GM18858 (cell line): ENCODE results near the gene ABHD12B.
"Not testable (repeated sequence)": the region's sequence is repeated elsewhere in the genome, so short reads cannot be mapped to it uniquely, and the experiment has no call there.

ENCODE experiments used
- ATAC-seq: cut with Tn5 transposase; IDR thresholded peaks from one replicate; pipeline ENCODE4 v1.9.1; 2021; ENCODE audit not compliant: unreplicated experiment

ABHD12B gene

DNA sequence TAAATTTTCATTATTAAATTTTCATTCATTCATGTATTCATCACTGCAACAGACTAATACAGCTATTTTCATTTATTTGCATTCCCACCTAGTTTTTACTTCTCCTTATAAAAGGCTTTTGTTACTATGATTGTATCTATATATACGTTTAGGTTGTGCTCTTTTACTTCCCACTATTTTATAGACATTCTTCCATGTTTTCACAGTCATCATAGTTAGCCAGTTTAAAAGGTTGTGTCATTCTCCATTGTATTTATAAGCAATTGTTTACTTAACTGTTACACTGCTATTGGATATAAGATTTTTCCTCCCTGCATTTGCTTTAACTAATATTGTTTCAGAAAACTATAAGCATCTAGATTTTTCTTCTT lies 12.0 kb downstream of the ABHD12B start:
- ATAC-seq, result no peak

DNA sequence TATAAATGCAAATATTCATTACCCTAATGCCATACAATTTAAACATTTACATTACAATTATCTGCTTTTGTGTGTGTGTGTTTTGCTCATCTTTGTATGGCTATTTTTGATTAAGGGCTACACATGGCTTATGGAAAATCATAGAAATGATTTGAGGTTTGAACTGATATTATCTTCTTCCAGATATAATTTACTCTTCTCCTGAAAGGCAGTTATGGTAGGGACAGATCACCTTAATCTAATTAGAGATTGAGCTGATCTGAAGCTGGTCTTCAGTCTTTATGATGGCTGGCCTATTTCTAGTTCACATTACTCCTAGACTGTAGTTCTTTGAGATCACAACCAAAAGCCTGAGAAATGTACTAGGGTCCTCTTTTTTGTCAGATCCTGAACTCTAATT lies 15.6 kb downstream of the ABHD12B start:
- no peak for ATAC-seq

DNA sequence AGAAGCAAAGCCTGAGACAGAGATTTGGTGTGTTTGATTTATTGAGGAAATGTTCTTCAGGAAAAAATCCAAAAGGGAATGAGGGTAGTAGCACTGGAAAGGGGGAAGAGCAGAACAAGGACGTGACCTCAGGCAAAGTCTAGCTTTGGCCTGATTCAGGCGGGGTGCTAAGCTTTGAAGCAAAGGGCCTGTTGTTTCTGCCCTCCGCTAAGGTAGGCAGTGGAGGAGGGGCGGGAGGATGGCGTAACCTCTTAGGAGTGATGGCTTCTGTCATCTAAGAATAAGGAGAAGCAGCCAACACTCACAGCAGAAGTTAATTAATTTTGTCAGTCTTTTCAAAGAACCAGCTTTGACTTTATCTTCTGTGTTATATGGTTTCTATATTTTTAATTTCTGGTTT lies 20.4 kb downstream of the ABHD12B start:
- no peak for ATAC-seq

DNA sequence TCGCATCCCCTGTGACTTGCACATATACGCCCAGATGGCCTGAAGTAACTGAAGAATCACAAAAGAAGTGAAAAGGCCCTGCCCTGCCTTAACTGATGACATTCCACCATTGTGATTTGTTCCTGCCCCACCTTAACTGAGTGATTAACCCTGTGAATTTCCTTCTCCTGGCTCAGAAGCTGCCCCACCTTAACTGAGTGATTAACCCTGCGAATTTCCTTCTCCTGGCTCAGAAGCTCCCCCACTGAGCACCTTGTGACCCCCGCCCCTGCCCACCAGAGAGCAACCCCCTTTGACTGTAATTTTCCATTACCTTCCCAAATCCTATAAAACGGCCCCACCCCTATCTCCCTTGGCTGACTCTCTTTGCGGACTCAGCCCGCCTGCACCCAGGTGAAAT lies 24.6 kb downstream of the ABHD12B start:
- not testable (repeated sequence) for ATAC-seq

DNA sequence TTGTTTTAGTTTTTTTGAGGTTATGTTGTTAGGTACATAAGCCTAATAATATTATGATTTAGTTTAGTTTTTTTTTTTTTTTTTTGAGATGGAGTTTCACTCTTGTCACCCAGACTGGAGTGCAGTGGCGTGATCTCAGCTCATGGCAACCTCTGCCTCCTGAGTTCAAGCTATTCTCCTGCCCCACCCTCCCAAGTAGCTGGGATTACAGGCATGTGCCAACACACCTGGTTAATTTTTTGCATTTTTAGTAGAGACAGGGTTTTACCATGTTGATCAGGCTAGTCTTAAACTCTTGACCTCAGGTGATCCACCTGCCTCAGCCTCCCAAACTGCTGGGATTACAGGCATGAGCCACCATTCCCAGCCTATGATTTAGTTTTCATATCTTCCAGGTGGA lies 25.2 kb downstream of the ABHD12B start:
- ATAC-seq, result not testable (repeated sequence)

DNA sequence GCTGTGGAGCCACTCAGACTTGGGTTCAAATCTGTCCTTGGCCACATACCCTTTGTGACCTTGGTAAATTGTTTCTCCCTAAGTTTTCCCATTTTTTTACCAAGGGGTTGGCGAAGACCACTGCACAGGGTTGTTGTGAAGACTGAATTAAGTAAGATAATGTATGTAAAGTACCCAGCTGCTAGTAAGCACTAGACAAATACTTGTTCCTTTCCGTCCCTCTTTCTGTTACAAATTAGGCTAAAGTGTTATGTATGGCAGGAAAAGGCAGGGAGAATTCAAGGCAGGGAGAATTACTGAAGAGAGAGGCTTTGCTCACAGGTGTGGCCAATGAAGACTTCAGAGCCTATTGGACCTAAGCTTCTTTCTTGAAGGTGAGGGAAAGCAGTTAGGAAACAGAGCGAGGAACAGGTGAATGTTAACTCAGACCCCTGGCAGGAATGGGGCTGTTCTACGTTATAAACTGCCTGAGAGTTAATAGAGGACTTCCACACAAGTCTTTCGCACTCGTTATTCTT lies 25.9 kb downstream of the ABHD12B start:
- ATAC-seq, result no peak

DNA sequence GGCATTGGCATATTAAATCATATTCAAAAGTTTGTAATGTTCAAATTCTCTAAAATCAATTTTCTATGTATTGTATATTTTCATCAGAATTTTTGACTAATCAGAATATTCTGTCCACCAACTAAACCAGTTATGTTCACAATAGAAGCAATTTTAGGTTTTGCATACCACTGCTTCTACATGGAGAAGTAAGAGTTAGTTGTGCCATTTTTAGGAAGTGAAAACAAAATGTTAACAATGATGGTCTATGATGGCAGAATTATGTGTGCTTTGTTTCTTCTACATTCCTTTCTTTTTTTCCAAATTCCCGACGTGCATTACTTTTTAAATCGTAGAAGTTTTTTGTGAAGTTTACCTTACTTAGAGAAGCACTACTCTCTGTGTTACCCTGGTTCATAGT lies 29.5 kb downstream of the ABHD12B start:
- no peak for ATAC-seq

DNA sequence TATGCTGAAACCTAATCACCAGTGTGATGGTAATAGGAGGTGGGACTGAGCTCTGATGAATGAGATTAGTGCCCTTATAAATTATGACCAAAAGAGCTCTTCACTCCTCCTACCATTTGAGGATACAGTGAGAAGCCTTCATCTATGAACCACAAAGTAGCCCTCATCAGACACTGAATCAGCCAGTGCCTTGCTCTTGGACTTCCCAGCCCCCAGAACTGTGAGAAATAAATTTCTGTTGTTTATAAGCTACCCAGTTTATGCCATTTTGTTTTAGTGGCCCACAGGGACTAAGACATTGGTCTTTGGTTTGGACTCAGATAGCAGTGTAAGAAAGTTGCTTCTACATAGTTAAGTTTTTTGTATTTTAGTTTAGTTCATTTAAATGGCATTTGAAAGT lies 32.9 kb downstream of the ABHD12B start:
- no peak for ATAC-seq

DNA sequence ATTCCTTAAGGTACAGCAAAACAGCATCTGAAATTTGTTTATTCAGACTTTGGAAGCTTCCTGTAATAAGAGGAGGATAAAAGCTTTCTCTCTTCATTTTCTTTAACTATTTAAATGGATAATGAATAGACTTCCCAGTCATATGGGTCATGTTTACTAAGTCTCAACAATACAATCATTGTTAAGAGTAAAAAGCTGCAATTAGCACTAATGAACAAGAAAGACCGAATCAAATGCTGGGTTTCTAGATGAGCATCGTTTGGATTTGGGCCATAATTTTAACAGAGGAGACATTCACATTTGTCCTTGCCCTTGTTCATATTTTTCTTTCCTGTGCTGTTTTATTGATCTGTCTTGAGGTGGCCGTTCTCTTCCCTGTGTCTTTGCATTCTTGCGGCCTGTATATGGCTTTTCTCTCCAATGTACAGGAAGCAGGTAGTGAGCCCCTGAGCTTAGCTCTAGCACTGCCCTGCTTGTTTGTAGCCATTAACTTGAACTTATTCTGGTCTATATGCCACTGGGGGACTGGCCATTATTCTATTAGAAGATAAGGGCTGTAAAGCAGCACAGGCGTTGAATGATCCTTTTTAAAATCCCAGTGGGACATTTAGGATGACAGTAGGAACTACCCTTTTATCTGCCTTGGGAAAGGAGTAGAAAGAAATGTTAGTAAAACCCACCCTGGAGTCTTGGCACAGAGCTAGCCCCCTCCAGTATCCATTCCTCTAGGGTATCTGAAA lies 34.6 kb downstream of the ABHD12B start:
- no peak for ATAC-seq

DNA sequence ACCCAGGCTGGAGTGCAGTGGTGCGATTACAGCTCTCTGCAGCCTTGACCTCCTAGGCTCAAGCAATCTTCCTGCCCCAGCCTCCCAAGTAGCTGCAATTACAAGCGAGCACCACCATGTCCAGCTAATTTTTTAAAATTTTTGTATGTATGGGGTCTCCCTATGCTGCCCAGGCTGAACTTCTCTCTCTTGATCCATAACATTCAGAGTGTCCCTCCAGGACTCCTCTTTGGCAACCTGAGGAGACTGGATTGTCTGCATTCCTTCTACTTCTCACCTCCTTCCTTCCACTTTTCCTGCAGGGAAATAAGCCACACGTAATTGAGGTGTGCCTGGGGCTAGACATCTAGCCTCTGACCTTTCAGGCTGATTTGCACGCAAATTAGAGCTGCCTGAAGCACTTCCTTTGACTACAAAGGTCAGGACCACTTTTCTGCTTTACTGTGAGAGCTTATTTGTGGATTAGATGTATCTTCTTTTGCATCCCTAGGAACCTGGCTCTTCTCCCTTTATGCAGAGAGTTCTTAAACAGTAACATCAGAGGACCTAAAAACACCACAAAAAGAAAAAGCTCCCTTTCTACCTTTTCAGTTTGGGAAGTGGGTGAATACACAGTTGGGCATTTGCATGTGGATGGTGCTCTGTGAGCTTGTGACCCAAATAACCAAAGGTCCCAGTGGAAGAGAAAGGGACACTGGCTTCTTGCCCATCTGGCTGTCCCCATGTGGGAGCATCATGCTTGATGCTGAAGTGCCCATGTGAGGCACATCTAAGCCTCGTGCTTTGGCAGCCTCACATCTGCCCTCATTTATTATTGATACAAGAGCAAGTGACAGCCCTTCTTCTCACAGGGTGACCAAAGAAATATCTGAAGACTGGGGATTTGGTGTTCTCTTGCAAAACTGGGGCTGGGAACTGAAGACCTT lies 38.9 kb downstream of the ABHD12B start:
- ATAC-seq, result no peak

DNA sequence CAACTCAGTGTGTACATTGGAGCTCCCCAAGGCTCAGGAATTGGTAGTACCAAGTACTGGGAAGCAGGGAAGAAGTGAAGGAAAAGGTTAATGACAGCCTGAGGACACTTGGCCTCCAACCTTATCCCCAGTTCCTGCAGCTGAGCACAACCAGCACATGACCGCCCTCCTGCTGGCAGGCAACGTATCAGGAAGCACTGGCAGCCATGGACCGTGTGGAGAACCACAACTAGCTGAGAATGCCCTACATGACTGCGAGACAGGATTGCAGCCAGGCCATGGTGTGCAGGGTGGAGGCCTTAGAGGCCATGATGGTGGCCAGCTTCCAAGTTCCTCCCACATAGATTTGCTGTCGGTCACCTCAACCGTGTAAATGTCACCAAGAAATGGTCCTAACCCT lies 45.6 kb downstream of the ABHD12B start:
- no peak for ATAC-seq

DNA sequence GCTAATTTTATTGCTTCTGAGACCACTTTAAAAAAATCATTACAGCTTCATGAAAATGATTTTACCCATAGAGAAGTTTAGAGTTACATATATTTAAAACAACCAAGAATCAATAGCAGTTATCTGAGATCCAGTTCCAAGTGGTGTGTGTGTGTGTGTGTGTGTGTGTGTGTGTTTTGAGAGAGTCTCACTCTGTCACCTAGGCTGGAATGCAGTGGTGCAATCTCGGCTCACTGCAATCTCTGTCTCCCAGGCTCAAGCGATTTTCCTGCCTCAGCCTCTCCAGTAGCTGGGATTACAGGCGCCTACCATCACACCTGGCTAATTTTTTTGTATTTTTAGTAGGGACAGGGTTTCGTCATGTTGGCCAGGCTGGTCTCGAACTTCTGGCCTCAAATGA lies 47.7 kb downstream of the ABHD12B start:
- ATAC-seq, result not testable (repeated sequence)

DNA sequence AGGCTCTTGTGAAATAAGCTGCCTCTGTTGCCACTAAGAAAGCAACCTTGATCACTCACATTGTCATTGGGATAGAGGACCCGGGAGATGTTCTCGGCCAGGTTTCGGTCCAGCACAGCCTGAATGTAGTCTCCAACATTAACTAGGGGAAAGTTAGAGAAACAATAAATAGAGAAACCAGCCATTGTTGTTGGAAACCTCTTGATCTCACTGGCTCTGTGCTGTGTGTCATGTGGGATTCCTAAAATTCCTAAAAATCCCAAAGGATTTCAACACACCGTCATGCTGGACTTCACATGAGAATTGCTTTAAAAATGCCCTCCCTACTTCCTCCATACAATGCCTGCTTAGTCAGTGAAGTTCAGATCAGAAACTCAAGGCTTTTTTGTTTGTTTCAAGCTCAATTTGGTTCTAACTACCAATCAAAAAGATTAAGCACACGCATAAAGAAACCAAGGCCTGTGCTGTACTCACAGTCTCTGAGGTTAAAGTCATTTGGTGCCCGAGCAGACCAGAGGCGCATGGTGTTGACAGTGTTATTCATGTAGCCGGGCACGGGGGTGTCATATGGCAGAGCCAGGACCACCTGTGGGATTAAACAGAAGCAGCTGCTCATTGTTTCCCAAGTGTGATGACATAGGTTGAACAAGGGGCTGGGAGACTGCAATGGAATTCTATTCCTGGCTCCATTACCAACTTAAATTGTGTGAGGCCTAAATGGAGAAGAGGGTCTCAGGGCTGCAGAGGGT lies 48.8 kb downstream of the ABHD12B start:
- ATAC-seq, result no peak

DNA sequence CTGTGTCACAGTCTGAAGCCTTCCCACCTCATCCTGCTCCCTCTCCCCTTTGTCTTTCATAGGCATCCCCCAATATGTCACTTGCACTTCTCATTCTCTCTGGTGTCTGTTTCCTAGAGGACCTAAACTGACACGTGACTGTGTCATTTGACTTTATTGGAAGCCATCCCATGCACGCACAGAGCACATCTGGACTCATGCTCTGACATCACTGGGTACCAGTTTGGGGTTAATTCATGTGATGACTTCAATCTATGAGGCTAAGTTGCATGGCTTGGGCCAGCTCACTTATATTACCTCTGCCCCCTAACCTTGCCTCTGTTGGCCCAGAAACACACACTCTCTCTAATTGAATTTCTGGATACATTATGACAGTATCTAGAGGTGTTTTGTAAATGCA lies 51.0 kb downstream of the ABHD12B start:
- no peak for ATAC-seq

DNA sequence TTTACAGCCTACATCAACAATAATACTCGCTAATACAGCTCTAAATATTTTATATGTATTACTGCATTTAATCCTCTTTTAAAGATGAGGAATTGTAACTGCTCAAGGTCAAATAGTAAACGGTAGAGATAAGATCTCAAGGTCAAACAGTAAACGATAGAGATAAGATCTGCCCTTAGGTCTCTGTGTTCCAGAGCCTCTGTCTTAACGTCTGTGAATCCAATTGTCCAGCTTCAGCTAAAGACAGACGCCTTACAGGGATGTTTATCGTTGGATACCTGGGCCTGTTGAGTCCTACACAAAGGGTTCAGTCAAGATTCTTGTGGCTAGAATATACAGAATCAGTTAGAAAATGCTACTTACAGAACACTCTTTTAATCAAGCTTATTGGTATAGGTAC lies 52.4 kb downstream of the ABHD12B start:
- ATAC-seq, result no peak

DNA sequence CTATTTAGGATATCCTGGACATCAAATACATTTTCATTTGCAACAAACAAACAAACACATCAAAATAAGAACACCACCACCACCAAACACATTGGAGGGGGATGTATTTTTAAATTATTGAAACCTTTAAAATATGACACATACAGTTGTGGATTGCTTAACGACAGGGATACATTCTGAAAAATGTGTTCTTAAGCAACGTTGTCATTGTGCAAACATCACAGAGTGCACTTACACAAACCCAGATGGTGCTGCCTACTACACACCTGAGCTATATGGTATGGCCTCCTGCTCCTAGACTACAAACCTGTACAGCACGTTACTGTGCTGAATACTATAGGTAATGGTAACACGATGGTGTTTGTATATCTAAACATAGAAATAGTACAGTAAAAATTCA lies 53.0 kb downstream of the ABHD12B start:
- no peak for ATAC-seq

DNA sequence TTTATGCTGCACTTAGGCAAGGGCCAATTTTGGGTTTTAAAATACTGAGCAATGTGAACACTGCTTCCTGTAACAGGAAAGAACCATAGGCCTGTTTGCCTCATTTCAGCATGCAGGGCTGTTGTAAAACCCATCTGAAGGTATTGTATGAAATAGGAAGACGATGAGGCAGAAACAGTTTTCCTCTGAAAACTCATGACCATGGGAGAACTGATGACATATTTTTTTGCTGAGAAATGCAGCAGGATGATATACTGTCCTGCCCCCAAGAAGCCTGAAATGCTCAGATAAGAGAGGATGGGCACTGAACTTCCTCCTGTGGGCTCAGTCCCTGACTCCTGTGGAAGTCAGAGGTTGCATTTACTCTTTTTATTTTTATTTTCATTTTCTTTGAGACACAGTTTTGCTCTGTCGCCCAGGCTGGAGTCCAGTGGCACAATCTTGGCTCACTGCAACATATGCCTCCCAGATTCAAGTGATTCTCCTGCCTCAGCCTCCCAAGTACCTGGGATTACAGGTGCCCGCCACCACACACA lies 55.1 kb downstream of the ABHD12B start:
- ATAC-seq, result no peak

DNA sequence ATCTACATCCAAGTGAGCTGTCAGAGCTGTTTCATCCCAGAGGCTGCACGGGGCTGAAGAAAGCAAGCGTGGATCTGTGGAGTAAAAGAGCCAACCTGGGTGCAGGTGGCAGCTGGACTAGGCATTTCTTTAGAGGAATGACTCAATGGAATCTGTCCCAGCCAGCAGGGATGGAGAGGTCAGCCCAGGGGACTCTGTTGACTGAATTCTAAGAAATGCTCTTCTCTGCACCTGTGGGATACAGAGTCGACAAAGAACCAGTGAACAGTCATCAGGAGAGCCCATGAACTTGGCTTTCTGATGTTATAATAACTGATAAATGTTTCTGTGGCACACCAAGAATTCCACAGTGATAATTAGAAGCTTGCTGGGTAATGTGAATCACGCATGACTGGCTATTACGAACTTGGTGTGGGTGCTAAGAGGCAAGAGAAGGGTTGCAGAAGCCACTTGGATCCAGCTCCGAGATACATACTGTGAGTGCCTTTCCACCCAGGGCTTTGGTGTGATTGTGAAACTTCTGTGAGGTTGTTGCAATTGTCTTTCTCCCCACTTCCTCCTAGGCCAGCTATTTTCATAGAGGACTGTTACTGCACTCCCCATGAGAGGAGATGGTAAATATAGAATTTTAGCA lies 56.3 kb downstream of the ABHD12B start:
- no peak for ATAC-seq

DNA sequence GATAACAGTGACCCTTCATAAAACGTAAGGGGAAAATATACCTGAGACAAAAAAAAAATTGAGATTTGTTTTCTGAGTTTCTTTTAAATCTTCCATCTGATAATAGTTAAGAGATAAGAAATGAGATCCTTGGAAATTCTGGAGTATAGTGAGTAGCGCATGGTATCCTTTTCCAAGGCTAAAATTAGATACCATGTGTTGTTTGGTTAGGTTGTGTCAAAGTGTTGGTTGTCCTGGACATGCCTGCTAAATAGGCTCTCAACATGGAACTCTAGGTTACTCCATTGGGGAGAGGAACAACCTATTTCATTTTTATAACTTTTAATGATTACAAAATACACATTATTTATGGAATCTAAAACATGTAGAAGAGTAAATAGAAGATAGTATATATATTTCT lies 57.7 kb downstream of the ABHD12B start:
- no peak for ATAC-seq

DNA sequence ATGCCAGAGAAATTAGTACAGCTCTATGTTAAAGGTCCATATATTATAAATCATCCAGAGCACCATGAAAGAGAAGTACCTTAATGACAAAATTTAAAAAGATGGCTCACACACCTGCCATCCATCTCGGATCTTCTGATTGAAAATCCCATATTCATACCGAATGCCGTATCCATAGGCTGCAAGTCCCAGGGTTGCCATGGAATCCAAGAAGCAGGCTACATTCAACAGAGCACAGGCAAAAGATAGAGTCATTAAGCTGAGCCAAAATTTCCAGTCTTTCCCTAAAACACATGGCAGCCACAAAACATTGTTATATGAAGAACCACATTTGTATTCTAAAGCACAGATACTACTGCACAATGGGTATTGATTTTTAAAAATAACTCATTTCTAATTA lies 59.7 kb downstream of the ABHD12B start:
- ATAC-seq, result no peak

DNA sequence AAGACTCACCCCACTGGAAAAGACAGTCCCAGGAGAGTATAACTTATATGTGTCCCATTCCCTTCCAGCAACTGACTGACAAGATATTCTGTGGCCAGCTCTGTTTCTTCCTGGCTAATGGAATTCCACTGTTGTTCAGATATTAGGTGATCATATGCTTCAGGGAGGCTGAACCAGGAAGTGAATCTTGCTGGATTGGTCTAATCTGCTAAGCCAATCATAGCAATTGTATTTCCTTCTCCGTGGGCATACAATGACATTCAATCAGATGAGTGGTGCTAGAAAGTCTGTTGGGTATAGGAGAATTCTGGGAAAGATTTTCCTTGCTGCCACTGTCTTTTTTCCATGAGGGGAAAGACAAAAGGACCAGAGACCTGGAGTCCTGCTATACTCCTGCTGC lies 60.3 kb downstream of the ABHD12B start:
- no peak for ATAC-seq
